ENCODE results near the gene LGALS1.

Gene LGALS1

GRCh38 chr22:37674951-37675929, at the start of gene LGALS1:
TSS of gene LGALS1 (plus strand) at chr22:37675636. CDS start at chr22:37675703, 67 bp downstream.
- DNase-seq: peak; percentile 79

GRCh38 chr22:37625737-37626136, 49.7 kb upstream of the LGALS1 start:
- DNase-seq: no peak

GRCh38 chr22:37626144-37626543, 49.3 kb upstream of the LGALS1 start:
- no peak for DNase-seq

GRCh38 chr22:37626556-37627075, 48.8 kb upstream of the LGALS1 start:
- no peak for DNase-seq

GRCh38 chr22:37627121-37627520, 48.3 kb upstream of the LGALS1 start:
- no peak for DNase-seq

- DNase-seq: peak; percentile 63
Observed at GRCh38 chr22:37627545-37627944, 47.9 kb upstream of the LGALS1 start.

GRCh38 chr22:37628830-37629229, 46.6 kb upstream of the LGALS1 start:
- DNase-seq: no peak

GRCh38 chr22:37629928-37630327, 45.5 kb upstream of the LGALS1 start:
- no peak for DNase-seq

GRCh38 chr22:37630839-37631435, 44.5 kb upstream of the LGALS1 start:
- DNase-seq: no peak

GRCh38 chr22:37631448-37632173, 43.8 kb upstream of the LGALS1 start:
- DNase-seq: no peak

GRCh38 chr22:37632174-37633088, 43.0 kb upstream of the LGALS1 start:
- DNase-seq: no peak

- DNase-seq: peak; percentile 48
Observed at GRCh38 chr22:37633089-37633624, 42.3 kb upstream of the LGALS1 start.

- peak; percentile 73 for DNase-seq
Observed at GRCh38 chr22:37633625-37634416, 41.6 kb upstream of the LGALS1 start.

GRCh38 chr22:37634417-37634924, 41.0 kb upstream of the LGALS1 start:
- no peak for DNase-seq

GRCh38 chr22:37635157-37635556, 40.3 kb upstream of the LGALS1 start:
- DNase-seq: no peak

- no peak for DNase-seq
Observed at GRCh38 chr22:37636186-37636948, 39.1 kb upstream of the LGALS1 start.

- DNase-seq: no peak
Observed at GRCh38 chr22:37636949-37637273, 38.5 kb upstream of the LGALS1 start.

- peak; percentile 48 for DNase-seq
Observed at GRCh38 chr22:37638391-37639069, 36.9 kb upstream of the LGALS1 start.

GRCh38 chr22:37639070-37639760, 36.2 kb upstream of the LGALS1 start, which contains the start of gene SH3BP1:
TSS of gene SH3BP1 (plus strand) at chr22:37639669. CDS start at chr22:37639788, 119 bp downstream.
- peak; percentile 66 for DNase-seq
